Kidney tubule cell (primary cell): ENCODE results near the gene HES1.
"Not testable (repeated sequence)": the region's sequence is repeated elsewhere in the genome, so short reads cannot be mapped to it uniquely, and the experiment has no call there.

ENCODE experiments used
- DNase-seq: peaks from one replicate; pipeline ENCODE4 v3.0.0-alpha.2; 2018; ENCODE audit warnings: low spot score

HES1 gene

DNA sequence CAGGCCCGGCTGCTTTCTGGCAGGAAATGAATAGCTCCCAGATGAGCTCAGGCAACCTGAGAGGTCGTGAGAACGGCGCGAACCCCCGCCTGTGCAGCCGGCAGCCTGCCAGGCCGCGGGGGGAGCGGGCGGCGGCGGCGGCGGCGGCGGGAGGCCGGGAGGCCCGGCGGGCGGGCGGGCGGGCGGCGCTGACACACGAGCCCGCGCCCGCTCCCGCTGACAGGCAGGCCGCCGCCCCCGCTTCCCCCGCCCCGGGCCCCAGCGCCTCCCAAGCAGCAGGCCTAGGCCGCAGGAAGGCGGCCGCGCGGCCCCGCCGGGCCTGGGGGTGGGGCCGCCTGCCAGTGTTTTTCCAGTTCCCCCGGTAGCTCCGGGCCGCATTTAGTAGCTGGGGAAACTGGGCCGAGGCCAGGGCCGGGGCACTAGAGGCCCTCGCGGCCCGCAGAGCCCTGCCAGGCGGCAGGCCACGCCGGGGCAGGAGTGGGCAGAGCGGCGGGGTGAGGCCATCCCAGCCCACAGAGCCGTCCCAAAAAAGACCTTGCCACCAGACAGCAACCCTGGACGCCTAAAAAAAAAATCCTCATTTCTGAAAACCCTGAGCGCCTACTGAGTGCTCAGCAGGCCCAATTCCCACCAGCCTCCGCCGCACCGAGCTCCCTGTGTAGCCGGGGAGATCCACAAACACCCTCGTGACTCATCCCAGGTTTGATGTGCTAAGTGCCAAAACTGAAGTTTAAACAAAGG, 5.6 kb downstream of the HES1 start:
- DNase-seq, result peak; percentile 97

GRCh38 chr3:194142156-194142910, 6.4 kb downstream of the HES1 start:
- DNase-seq, result no peak

DNA sequence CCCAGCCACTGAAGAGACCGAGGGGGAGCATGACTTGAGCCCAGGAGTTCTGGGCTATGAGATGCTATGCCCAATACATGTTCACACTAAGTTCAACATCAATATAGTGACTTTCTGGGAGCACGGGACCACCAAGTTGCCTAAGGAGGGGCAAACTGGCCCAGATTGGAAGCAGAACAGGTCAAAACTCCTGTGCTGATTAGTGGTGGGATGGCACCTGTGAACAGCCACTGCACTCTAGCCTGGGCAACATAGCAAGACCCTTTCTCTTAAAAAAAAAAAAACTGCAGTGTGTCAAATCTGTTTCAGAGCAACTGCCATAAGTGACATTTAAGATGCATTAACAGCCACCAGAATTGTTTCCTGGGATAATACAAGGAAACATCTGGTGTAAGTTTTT, 9.8 kb downstream of the HES1 start:
- no peak for DNase-seq

DNA sequence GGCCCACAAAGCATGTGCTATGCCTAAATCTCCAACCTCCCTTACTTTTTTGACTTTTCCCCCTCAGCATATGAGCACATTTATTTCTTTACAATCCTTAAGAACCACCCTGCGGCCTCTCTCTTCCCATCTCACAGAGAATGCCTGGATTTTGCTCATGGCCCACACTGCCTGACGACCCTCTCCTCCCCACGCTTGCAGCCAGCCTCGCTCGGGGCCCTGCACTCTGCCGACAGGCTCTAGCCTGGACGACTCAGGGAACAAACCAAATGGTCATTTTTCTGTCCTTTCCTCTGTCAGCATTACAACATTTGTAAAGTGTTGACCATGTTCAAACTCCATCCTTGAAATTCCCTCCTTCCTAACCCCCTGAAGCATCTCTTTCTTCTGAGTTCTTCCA, 11.7 kb downstream of the HES1 start:
- DNase-seq, result no peak

GRCh38 chr3:194148383-194148782, 12.4 kb downstream of the HES1 start:
- DNase-seq, result peak; percentile 31

GRCh38 chr3:194150252-194150934, 14.4 kb downstream of the HES1 start:
- DNase-seq, result no peak

DNA sequence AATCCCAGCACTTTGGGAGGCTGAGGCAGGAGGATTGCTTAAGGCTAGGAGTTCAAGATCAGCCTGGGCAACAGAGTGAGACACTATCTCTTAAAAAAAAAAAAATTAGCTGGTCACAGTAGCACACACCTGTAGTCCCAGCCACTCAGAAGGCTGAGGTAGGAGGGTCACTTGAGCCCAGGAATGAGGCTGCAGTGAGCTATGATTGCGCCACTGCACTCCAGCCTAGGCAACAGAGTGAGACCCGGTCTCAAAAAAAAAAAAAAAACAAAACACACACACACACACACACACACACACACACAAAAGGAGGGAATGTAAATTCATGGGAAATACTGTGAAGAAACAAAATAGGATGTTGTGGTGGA, 15.0 kb downstream of the HES1 start:
- not testable (repeated sequence) for DNase-seq

- no peak for DNase-seq
Measured at GRCh38 chr3:194154346-194154745, 18.4 kb downstream of the HES1 start.

- no peak for DNase-seq
Measured at GRCh38 chr3:194156095-194156494, 20.1 kb downstream of the HES1 start.

GRCh38 chr3:194158942-194159439, 23.0 kb downstream of the HES1 start:
- peak; percentile 67 for DNase-seq

- DNase-seq, result no peak
Measured at GRCh38 chr3:194160158-194160557, 24.2 kb downstream of the HES1 start.

DNA sequence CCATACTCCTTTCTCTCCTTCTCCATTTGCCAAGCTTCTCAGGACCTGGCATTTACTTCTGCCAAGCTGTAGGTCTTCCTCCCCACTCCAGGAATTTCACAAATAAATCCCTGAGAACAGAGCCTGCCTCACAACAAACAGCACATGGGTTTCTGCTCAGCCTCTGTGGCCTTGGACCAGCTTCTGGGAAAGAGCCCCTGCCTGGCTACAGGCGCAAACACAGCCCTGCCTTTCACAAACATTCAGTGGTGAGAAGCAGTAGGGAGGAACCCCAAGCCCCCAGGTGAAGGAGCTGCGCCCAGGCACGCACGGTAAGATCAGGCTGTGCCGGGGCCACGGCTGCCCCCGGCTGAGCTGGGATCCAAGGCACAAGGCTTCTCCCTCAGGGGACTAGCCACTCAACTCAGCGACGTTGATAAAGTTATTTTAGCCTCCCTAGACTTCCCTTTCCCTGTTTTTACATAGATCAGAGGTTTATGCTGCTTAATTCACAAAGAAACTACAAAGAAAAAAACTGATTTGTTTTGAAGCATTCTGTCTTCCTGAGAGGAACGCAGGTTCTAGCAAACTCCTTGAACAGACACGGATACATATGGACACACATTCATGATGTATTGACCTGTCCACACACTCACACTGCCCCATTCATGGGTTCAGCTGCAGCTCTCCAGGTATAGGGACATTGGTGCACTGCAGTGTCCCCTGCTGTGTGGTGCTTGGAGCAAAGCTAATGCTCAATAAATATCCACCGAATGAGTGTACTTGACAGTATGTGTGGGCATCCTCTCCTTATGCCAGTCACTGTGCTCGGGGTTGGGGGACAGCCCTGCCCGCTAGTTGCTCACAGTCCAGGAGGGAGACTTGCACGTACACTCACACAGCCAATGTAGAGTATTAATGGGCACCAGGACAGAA, 25.4 kb downstream of the HES1 start:
- DNase-seq, result no peak

DNA sequence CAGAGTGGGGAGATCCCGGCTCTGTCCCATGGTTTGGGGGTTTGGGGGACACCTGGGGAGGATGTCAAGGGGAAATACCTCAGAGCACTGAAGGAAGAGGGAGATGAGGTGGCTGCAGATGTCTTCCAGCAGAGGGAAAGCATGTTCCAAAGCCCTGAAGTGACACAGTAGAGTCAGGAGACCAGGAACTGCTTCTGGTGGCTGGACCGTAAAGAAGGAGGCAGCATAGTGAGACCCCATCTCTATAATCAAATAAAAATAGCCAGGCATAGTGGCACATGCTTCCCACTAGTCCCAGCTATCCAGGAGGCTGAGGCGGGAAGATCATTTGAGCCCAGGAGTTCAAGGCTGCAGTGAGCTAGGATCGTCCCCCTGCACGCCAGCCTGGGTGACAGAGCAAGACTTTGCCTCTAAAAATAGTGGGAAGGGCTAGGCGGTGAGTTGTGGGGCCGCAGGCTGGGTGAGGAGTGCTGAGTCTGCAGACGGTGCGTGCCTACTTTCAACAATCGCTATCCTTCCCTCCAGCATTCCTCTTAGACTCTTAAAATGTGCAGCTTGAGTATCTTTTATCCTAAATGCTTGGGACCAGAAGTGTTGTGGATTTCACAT, 26.2 kb downstream of the HES1 start:
- DNase-seq, result no peak

- no peak for DNase-seq
Measured at GRCh38 chr3:194162817-194163584, 27.1 kb downstream of the HES1 start.

DNA sequence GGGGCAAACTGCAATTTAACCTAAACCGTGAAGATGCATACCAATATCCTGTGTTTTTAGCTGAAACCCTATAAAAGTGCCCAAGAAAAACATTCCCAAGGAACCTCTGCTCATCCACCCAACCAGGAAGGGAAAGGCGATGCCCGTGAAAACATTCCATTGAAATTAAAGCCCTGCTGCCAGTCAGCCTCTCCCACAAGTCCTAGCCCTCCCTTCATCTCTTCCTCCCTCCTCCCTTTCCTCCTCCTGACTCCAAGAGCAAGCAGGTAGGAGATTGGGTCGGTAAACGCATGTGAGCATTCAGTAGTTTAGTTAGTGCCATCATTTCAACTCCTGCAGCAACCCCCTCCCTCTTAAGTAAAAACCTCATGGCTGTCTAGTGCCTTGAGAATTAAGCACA, 27.7 kb downstream of the HES1 start:
- DNase-seq, result peak; percentile 6

GRCh38 chr3:194164861-194165260, 28.9 kb downstream of the HES1 start:
- DNase-seq, result no peak

GRCh38 chr3:194165271-194166018, 29.5 kb downstream of the HES1 start:
- DNase-seq, result no peak

- DNase-seq, result no peak
Measured at GRCh38 chr3:194166682-194167479, 30.9 kb downstream of the HES1 start.
